ENCODE results near the gene CCDC27.
A peak's percentile ranks its signal among the peaks of the same experiment; 100 is the strongest.

Gene CCDC27

DNA sequence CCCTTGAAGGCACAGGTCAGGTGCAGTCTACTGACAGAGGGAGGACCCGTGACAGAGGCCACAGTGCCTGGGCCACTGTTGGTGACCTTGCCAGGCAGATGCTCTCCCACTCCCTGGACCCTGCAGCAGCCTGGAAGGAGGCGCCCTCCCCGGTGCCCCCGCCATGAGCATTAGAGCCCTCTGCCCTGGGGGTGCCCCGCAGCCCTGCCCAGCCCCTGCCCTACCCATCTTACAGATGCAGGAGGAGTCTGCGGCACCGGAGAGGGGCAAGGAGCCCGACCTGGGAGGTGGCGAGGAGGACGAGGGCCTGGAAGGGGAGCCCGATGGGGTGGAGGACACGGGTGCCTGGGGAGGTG is 10.6 kb downstream of the CCDC27 start:
- TF ChIP-seq, protein P1, sequence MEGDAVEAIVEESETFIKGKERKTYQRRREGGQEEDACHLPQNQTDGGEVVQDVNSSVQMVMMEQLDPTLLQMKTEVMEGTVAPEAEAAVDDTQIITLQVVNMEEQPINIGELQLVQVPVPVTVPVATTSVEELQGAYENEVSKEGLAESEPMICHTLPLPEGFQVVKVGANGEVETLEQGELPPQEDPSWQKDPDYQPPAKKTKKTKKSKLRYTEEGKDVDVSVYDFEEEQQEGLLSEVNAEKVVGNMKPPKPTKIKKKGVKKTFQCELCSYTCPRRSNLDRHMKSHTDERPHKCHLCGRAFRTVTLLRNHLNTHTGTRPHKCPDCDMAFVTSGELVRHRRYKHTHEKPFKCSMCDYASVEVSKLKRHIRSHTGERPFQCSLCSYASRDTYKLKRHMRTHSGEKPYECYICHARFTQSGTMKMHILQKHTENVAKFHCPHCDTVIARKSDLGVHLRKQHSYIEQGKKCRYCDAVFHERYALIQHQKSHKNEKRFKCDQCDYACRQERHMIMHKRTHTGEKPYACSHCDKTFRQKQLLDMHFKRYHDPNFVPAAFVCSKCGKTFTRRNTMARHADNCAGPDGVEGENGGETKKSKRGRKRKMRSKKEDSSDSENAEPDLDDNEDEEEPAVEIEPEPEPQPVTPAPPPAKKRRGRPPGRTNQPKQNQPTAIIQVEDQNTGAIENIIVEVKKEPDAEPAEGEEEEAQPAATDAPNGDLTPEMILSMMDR (conservative IDR thresholded peaks at IDR 0.05; ENCODE audit: low read depth, low read length) = no peak
- no peak overlapping the region for H3K4me3 ChIP-seq (ENCODE audit: low read depth, low read length)
- DNase-seq (ENCODE audit: low read depth) = no peak

DNA sequence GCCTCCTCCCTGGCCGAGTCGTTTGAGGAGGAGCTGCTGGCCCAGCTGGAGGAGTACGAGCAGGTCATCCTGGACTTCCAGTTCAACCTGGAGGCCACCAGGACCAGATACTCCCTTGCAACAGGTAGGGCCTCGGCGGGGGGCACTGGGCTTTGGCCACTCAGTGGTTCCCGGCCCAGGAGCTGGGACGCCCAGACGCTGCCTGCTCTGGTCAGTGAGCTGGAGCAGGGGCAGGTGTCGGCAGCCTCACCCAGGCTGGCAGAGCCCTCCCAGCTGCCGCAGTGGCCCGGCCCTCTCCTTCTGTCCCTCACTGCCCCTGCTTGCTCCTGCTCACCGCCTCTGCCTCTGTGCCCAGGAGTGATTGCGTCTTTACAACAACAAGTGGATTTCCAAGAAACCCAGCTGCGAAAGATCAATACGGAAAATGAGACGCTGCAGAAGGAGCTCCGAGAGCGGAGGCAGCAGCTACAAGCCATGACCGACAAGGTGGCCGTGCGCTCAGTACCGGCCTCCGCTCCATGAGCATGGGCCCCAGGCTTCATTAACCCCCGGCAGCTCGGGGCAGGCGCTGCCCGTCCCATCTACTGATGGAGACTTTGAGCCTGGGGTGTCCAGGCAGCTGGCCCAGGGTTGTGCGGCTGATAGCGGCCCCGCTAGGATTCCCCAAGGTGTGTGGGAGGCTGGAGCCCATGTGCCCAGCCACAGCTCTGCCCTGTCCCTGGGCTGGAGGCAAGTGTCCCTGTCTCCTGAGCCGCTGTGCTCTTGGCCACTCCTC is 11.3 kb downstream of the CCDC27 start:
- TF ChIP-seq, protein P1 (conservative IDR thresholded peaks at IDR 0.05; ENCODE audit: low read depth, low read length) = no peak
- no peak for DNase-seq (ENCODE audit: low read depth)
- no peak overlapping the region for H3K4me3 ChIP-seq (ENCODE audit: low read depth, low read length)

DNA sequence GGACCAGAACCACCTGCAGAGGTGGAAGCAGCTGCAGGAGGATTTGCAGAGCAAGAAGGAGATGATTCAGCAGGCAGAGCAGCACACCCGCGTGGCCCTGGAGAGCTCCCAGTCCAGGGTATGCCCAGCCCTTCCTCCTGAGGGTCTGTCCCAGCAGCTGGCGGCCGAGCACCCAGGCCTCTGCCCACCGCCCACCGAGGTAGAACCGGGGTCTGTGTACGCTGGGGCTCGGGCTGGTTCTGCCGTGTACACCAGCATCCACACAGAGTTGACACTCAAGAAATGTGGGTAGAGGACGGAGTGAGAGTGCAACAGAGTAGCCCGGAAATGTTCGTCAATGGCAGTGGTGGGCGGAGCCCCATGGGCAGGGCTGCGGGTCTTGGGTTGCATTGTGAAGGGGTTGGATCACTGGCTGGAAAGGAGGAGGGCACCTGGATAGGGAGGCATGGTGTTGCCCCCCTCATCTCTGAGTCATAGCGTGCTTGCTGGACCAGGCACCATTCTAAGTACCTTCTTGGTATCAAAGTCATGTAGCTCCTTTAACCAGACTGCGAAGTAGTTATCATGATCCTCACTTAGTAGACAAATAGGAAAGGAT is 15.2 kb downstream of the CCDC27 start:
- TF ChIP-seq, protein P1 (conservative IDR thresholded peaks at IDR 0.05; ENCODE audit: low read depth, low read length) = no peak
- DNase-seq (ENCODE audit: low read depth) = no peak
- no peak overlapping the region for H3K4me3 ChIP-seq (ENCODE audit: low read depth, low read length)

DNA sequence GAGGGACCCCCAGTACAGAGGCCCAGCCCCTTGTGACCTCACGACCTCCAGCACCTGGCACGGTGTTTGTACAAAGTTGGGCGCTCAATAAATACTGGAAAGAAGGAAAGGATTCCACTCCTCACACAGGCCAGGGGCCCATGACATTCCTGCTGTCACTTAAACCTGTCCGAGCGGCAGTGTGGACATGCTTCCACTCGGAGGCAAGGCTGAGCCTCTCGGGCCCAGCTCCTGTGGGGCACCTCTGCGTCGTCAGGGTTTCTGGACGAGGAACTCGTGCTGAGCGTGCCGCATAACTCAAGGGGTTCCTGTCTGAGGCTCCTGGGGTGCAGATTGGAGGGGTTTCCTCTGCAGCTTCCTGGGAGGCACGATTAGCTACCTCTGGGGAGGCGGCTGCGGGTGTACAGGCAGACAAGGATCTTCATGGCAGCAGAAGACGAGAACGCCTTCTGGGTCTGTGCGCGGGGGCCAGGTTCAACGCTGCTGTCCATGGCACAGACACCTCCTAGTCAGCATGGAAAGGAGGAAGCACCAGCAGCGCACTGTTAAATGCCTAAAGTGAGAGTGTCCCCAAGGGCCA is 16.7 kb downstream of the CCDC27 start:
- DNase-seq (ENCODE audit: low read depth) = no peak
- no peak overlapping the region for H3K4me3 ChIP-seq (ENCODE audit: low read depth, low read length)
- TF ChIP-seq, protein P1 (conservative IDR thresholded peaks at IDR 0.05; ENCODE audit: low read depth, low read length) = no peak

DNA sequence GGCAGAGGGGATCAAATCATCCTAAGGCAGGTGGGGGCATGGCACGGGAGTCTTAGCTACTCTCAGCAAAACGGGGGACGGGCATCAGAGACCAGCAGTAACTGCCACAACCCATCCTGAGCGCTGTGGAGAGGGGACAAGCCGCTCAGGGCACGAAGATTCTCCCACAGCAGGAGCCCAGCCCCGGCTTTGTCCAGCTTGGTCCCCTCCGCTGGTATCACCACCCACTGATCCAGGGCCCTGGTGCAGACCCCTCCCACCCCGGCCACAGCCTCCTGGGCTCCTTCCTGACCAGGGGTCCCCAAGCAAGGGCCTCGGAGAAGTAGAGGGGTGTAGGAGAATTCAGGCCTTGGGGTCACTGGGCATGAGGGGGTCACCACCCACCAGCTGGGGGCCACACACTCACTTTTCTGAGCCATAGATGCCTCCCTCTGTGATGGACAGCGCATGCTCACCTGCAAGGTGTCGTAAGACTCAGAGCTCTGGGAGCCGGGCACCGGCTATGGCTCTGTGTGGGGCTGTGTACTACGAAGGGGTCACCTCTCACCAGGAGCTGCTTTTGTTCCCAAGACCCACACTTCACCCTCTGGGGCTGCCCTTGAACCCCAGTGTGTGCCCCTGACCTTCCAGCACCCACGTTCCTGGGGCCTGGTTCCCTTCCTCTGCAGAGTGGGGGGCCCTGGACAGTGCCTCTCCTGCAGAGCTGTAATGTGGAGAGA is 18.0 kb downstream of the CCDC27 start:
- H3K4me3 ChIP-seq (ENCODE audit: low read depth, low read length) = no peak overlapping the region
- TF ChIP-seq, protein P1 (conservative IDR thresholded peaks at IDR 0.05; ENCODE audit: low read depth, low read length) = no peak
- no peak for DNase-seq (ENCODE audit: low read depth)

DNA sequence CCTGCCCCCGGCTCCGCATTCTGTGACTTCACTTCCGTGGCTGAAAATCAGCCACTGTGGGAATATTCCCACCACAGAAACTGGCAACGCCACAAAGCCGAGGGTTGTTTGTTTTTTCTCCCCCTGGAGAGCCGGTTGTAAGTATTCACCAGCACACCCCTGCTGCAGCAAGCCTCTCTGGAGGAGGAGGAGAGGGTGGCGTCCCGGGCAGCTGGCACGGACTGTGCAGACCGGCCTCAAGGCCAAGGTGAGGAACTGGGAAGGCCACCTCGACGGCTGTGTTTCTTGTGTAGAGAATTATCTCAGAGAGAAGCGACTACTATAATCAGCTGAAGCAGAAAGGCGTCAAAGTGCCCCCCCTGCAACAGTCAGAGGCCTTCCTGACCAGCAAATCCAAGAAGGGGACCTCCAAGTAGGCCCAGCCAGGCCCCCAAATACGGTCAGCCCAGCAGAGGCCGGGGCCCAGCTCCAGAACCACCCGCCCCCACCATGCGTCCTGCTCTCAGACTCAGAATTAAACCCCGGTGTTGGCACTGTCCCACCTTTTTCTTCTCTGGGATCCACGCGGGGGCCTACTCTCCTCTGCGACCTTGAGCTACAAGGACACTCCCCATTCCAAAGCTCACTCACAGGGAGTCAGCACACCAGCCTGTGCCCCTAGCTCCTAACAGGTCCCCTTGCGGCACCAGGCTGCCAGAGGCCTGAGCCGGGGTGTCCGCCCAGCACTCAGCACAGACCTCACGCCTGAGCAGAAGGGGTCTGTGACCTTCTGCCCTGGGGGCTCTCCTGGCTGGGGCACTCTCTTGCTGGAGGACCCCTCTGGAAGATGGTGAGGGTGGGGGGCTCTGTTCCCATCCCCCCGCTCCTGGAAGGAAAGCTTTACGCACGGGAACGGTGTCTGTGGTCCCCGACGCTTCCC is 19.1 kb downstream of the CCDC27 start:
- DNase-seq (ENCODE audit: low read depth) = no peak
- TF ChIP-seq, protein P1 (conservative IDR thresholded peaks at IDR 0.05; ENCODE audit: low read depth, low read length) = no peak
- H3K4me3 ChIP-seq (ENCODE audit: low read depth, low read length) = peak overlapping the region; percentile 60

All from choroid plexus epithelial cell (primary cell).